IMR-90 (cell line): ENCODE results near the gene NDP. TPM values are rescaled to one million over a fixed set of nuclear protein-coding genes. Genes with fewer than 3 reads are reported as not detected.

ENCODE experiments used
- ATAC-seq: fragments of 200-7000 bp; cut with Tn5 transposase; 2 replicates; pipeline ENCODE4 v1.9.1; 2020; ENCODE audit warnings: low read depth, mild to moderate bottlenecking, moderate library complexity
- BruUV-seq: library from RNA; stranded (reverse); fragments of 400-500 nt; replicated peaks from 2 replicates; lab custom pipeline; 2021; lab: Mats Ljungman, UMichigan
- CTCF ChIA-PET: fragments of 300-600 bp; formaldehyde crosslinking; extraction: SDS; loops from one replicate; lab custom pipeline; 2021; ENCODE audit warnings: antibody characterized with exemption; lab: Yijun Ruan, JAX
- POLR2A ChIA-PET: fragments of 300-600 bp; sonication (Branson Sonifier 250); formaldehyde crosslinking; loops from one replicate; lab custom pipeline; 2022; ENCODE audit warnings: antibody characterized with exemption; ENCODE audit not compliant: unreplicated experiment; lab: Charles Lee
- DNase-seq: peaks from one replicate; pipeline ENCODE4 v3.0.0; 2013
- H2AFZ ChIP-seq: replicated peaks from 2 replicates; pipeline ENCODE3; 2013; ENCODE audit warnings: low read length, mild to moderate bottlenecking; ENCODE audit not compliant: poor library complexity
- H2AK5ac ChIP-seq: 2 replicates; pipeline ENCODE4 v1.6.1; 2013; ENCODE audit warnings: low read depth, low read length, inconsistent platforms
- H2AK9ac ChIP-seq: replicated peaks from 2 replicates; pipeline ENCODE3; 2013; ENCODE audit warnings: mild to moderate bottlenecking, low read depth, low read length, moderate library complexity; ENCODE audit not compliant: poor library complexity
- H2BK120ac ChIP-seq: 2 replicates; pipeline ENCODE4 v1.6.1; 2013; ENCODE audit warnings: low read depth, low read length, inconsistent platforms
- H2BK15ac ChIP-seq: 3 replicates; pipeline ENCODE4 v1.6.1; 2013; ENCODE audit warnings: low read depth, low read length, inconsistent platforms
- H2BK20ac ChIP-seq: 2 replicates; pipeline ENCODE4 v1.6.1; 2013; ENCODE audit warnings: low read depth, mild to moderate bottlenecking, inconsistent platforms, low read length, moderate library complexity
- H2BK5ac ChIP-seq: 2 replicates; pipeline ENCODE4 v1.6.1; 2013; ENCODE audit warnings: mild to moderate bottlenecking, low read depth, low read length, inconsistent platforms; ENCODE audit not compliant: poor library complexity, severe bottlenecking
- H3K14ac ChIP-seq: replicated peaks from 2 replicates; pipeline ENCODE4 v1.6.1; 2013; ENCODE audit warnings: low read depth, low read length, inconsistent platforms
- H3K18ac ChIP-seq: 2 replicates; pipeline ENCODE4 v1.6.1; 2013; ENCODE audit warnings: low read depth, low read length, control low read depth
- H3K23ac ChIP-seq: 2 replicates; pipeline ENCODE4 v1.6.1; 2013; ENCODE audit warnings: low read depth, low read length, inconsistent platforms
- H3K27ac ChIP-seq: 2 replicates; pipeline ENCODE4 v1.5.1; 2013; ENCODE audit warnings: mild to moderate bottlenecking, control low read depth, low read length; ENCODE audit not compliant: insufficient read depth
- H3K27me3 ChIP-seq: 2 replicates; pipeline ENCODE4 v1.6.1; 2013; ENCODE audit warnings: low read length; ENCODE audit not compliant: control insufficient read depth, insufficient read depth
- H3K36me3 ChIP-seq: 2 replicates; pipeline ENCODE4 v1.6.1; 2013; ENCODE audit warnings: low read length, mixed read lengths; ENCODE audit not compliant: control insufficient read depth, insufficient read depth
- H3K4ac ChIP-seq: 2 replicates; pipeline ENCODE4 v1.6.1; 2013; ENCODE audit warnings: low read depth, low read length, inconsistent platforms
- H3K4me1 ChIP-seq: 2 replicates; pipeline ENCODE4 v1.6.1; 2013; ENCODE audit warnings: low read length, mixed read lengths; ENCODE audit not compliant: control insufficient read depth, insufficient read depth
- H3K4me2 ChIP-seq: 2 replicates; pipeline ENCODE4 v1.6.1; 2013; ENCODE audit warnings: low read depth, mild to moderate bottlenecking, control low read depth, low read length, moderate library complexity
- H3K4me3 ChIP-seq: 2 replicates; pipeline ENCODE4 v1.5.1; 2013; ENCODE audit warnings: low read depth, mild to moderate bottlenecking, control low read depth, low read length, moderate library complexity; ENCODE audit not compliant: insufficient read depth
- H3K56ac ChIP-seq: 2 replicates; pipeline ENCODE4 v1.6.1; 2013; ENCODE audit warnings: low read length, inconsistent platforms; ENCODE audit not compliant: insufficient read depth; ENCODE audit errors: extremely low read depth
- H3K79me1 ChIP-seq, 2 experiments: 2 replicates each; pipeline ENCODE4 v1.6.1; 2013; ENCODE audit warnings: low read length in 2 of 2, inconsistent platforms in 1 of 2, low read depth in 1 of 2
- H3K9ac ChIP-seq: 2 replicates; pipeline ENCODE4 v1.6.1; 2013; ENCODE audit warnings: low read depth, low read length, control low read depth
- H3K9me1 ChIP-seq: 2 replicates; pipeline ENCODE4 v1.6.1; 2013; ENCODE audit warnings: low read length, inconsistent platforms; ENCODE audit not compliant: insufficient read depth
- H3K9me3 ChIP-seq: 2 replicates; pipeline ENCODE4 v1.6.1; 2013; ENCODE audit warnings: low read length; ENCODE audit not compliant: control insufficient read depth, insufficient read depth
- H4K20me1 ChIP-seq: 2 replicates; pipeline ENCODE4 v1.6.1; 2013; ENCODE audit warnings: low read length, inconsistent platforms; ENCODE audit not compliant: insufficient read depth
- H4K5ac ChIP-seq: 2 replicates; pipeline ENCODE4 v1.6.1; 2013; ENCODE audit warnings: mild to moderate bottlenecking, low read depth, low read length, control low read depth
- H4K8ac ChIP-seq, 2 experiments: 2 replicates each; pipeline ENCODE4 v1.6.1; 2013; ENCODE audit warnings: low read depth in 2 of 2, low read length in 2 of 2, control low read depth in 1 of 2, inconsistent platforms in 1 of 2
- H4K91ac ChIP-seq: 2 replicates; pipeline ENCODE4 v1.6.1; 2013; ENCODE audit warnings: low read depth, low read length, inconsistent platforms; ENCODE audit not compliant: insufficient read depth
- MAFK ChIP-seq: IDR thresholded peaks from 2 replicates; pipeline ENCODE4 v1.6.1; 2012; ENCODE audit warnings: low read depth, low read length, improper control_type of control experiment
- MAZ ChIP-seq: IDR thresholded peaks from 2 replicates; pipeline ENCODE4 v1.6.1; 2012; ENCODE audit warnings: low read depth, mild to moderate bottlenecking, low read length, improper control_type of control experiment, moderate library complexity, borderline replicate concordance
- RCOR1 ChIP-seq: IDR thresholded peaks from 2 replicates; pipeline ENCODE4 v1.6.1; 2012; ENCODE audit warnings: mild to moderate bottlenecking, low read length, improper control_type of control experiment; ENCODE audit not compliant: insufficient replicate concordance
- RFX5 ChIP-seq: IDR thresholded peaks from 2 replicates; pipeline ENCODE4 v1.8.0; 2012; ENCODE audit warnings: low read depth, mild to moderate bottlenecking, low read length, moderate library complexity
- WGBS, 2 experiments: methylation state at CpG; one replicate each; pipeline versions ENCODE4 v1.1.5 to v1.1.7; 2013; ENCODE audit warnings: missing lambda C conversion rate in 2 of 2; ENCODE audit not compliant: insufficient read length in 1 of 2; ENCODE audit errors: extremely low coverage in 2 of 2; 5-methylcytosine and 5-hydroxymethylcytosine counted together
- dilution Hi-C: fragments of 300-500 bp; cut with HindIII; formaldehyde crosslinking; loops from one replicate; pipeline ENCODE4 v1.14.3; 2018; ENCODE audit warnings: low sequenced_read_pairs; ENCODE audit not compliant: unreplicated experiment
- in situ Hi-C: fragments of 300-500 bp; cut with MboI; formaldehyde crosslinking; loops from 3 replicates; pipeline ENCODE4 v1.14.3; 2019; ENCODE audit warnings: low sequenced_read_pairs, inconsistent platforms, mixed read lengths
- intact Hi-C: fragments of 100-400 bp; cut with micrococcal nuclease; formaldehyde crosslinking; loops from 2 replicates; pipeline ENCODE4 v1.10.0; 2022
- polyA plus RNA-seq, 3 experiments: library from polyadenylated mRNA; depleted of rRNA; stranded (reverse); fragments of >200 nt; gene quantifications; 2 replicates each; pipeline ENCODE4 v1.2.3, GENCODE V29; 2012; ENCODE audit warnings: low replicate concordance in 1 of 3
- total RNA-seq: library from RNA; depleted of rRNA; stranded (reverse); fragments of >200 nt; gene quantifications from 2 replicates; pipeline ENCODE4 v1.2.3, GENCODE V29; 2012
- TF ChIP-seq, protein P1 (sequence below): conservative IDR thresholded peaks from 2 replicates; pipeline ENCODE4 v1.5.1; 2012; ENCODE audit warnings: mild to moderate bottlenecking, low read depth, low read length, improper control_type of control experiment
- TF ChIP-seq, protein P2 (sequence below): fragments of 150-350 bp; IDR thresholded peaks from 2 replicates; pipeline ENCODE4 v1.6.1; 2016; ENCODE audit warnings: low read depth, mild to moderate bottlenecking, low read length, moderate library complexity, borderline replicate concordance

The NDP gene
- total and polyA plus RNA-seq, 2 of the 4 experiments (the other 2 are of a cell fraction): 0.36 to 0.39 TPM

GRCh38 chrX:43961699-43962098 lies 11.5 kb downstream of the NDP start:
- no peak overlapping the region for H2AK5ac ChIP-seq
- no peak overlapping the region for H3K4me3 ChIP-seq
- H3K14ac ChIP-seq: no peak overlapping the region
- H2AK9ac ChIP-seq: no peak overlapping the region
- dilution Hi-C loops (no loop called here), intact Hi-C loops (no loop called here), in situ Hi-C loops (loop anchor here (25.0 kb wide), 2 partner anchors 1101 to 1226 kb away; no protein-coding TSS in a partner anchor)
- no CpG with 5 or more reads among the region's 2 CpGs for WGBS, 2 experiments
- TF ChIP-seq RFX5 (no peak), MAFK (no peak), RCOR1 (no peak), MAZ (no peak)
- TF ChIP-seq, protein P1, sequence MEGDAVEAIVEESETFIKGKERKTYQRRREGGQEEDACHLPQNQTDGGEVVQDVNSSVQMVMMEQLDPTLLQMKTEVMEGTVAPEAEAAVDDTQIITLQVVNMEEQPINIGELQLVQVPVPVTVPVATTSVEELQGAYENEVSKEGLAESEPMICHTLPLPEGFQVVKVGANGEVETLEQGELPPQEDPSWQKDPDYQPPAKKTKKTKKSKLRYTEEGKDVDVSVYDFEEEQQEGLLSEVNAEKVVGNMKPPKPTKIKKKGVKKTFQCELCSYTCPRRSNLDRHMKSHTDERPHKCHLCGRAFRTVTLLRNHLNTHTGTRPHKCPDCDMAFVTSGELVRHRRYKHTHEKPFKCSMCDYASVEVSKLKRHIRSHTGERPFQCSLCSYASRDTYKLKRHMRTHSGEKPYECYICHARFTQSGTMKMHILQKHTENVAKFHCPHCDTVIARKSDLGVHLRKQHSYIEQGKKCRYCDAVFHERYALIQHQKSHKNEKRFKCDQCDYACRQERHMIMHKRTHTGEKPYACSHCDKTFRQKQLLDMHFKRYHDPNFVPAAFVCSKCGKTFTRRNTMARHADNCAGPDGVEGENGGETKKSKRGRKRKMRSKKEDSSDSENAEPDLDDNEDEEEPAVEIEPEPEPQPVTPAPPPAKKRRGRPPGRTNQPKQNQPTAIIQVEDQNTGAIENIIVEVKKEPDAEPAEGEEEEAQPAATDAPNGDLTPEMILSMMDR: 0 out of 2 replicates have a peak, but pooled peaks have one; percentile 16
- TF ChIP-seq, protein P2, sequence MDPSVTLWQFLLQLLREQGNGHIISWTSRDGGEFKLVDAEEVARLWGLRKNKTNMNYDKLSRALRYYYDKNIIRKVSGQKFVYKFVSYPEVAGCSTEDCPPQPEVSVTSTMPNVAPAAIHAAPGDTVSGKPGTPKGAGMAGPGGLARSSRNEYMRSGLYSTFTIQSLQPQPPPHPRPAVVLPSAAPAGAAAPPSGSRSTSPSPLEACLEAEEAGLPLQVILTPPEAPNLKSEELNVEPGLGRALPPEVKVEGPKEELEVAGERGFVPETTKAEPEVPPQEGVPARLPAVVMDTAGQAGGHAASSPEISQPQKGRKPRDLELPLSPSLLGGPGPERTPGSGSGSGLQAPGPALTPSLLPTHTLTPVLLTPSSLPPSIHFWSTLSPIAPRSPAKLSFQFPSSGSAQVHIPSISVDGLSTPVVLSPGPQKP: no peak
- no peak overlapping the region for H4K91ac ChIP-seq
- H3K9me1 ChIP-seq: no peaks in the 10 kb centered on the region
- H3K23ac ChIP-seq: no peak overlapping the region
- H2BK15ac ChIP-seq: no peak overlapping the region
- H4K5ac ChIP-seq: no peak overlapping the region
- ATAC-seq: no peak
- no peak overlapping the region for H4K8ac ChIP-seq
- no peak overlapping the region for H2BK20ac ChIP-seq
- no TSS peak for BruUV-seq
- H2BK5ac ChIP-seq: no peak overlapping the region
- H3K36me3 ChIP-seq: no peaks in the 10 kb centered on the region
- ChIA-PET POLR2A (no interaction called here), CTCF (interaction anchor here (0.6 to 1.1 kb wide), 2 partner anchors 17 to 132 kb away, joined by 3 read pairs; no protein-coding TSS in a partner anchor)
- H3K9ac ChIP-seq: no peak overlapping the region
- H3K27ac ChIP-seq: no peak overlapping the region
- H4K20me1 ChIP-seq: no peaks in the 10 kb centered on the region
- no peak overlapping the region for H3K18ac ChIP-seq
- no peak overlapping the region for H2AFZ ChIP-seq
- no peaks in the 10 kb centered on the region for H3K9me3 ChIP-seq
- H3K79me1 ChIP-seq: no peaks in the 10 kb centered on the region
- no peak overlapping the region for H3K4ac ChIP-seq
- no peaks in the 10 kb centered on the region for H3K4me1 ChIP-seq
- no peak for DNase-seq
- H3K4me2 ChIP-seq: no peak overlapping the region
- no peak overlapping the region for H2BK120ac ChIP-seq
- H3K27me3 ChIP-seq: peaks cover 3% of the 10 kb centered on the region
- H3K56ac ChIP-seq: no peak overlapping the region
